ENCODE measurements around the gene CTRB1.

GRCh38 chr16:75172578-75172977 is 46.2 kb upstream of the CTRB1 start:
- no peak for TF ChIP-seq CTCF (conservative IDR thresholded peaks at IDR 0.05; ENCODE audit: low read depth, low read length)
- TF ChIP-seq EZH2 (IDR thresholded peaks at IDR 0.05; ENCODE audit: borderline replicate concordance, low read depth, low read length, poor library complexity, severe bottlenecking), result no peak
